HUES48 (cell line): ENCODE data around the gene PRLR.
A peak's percentile ranks its signal among the peaks of the same experiment; 100 is the strongest.

ENCODE experiments used
- H3K27ac ChIP-seq: one replicate; pipeline ENCODE4 v1.7.0; 2013; ENCODE audit warnings: low read depth, low read length, inconsistent platforms
- H3K27me3 ChIP-seq: 2 replicates; pipeline ENCODE4 v1.6.1; 2013; ENCODE audit warnings: mild to moderate bottlenecking, low read length; ENCODE audit not compliant: control insufficient read depth, insufficient read depth
- H3K36me3 ChIP-seq: 2 replicates; pipeline ENCODE4 v1.6.1; 2013; ENCODE audit warnings: low read length; ENCODE audit not compliant: control insufficient read depth, insufficient read depth
- H3K4me1 ChIP-seq: 2 replicates; pipeline ENCODE4 v1.6.1; 2013; ENCODE audit warnings: mild to moderate bottlenecking, low read length; ENCODE audit not compliant: control insufficient read depth, insufficient read depth
- H3K4me3 ChIP-seq: 2 replicates; pipeline ENCODE4 v1.5.1; 2013; ENCODE audit warnings: mild to moderate bottlenecking, low read depth, low read length
- H3K9ac ChIP-seq: 2 replicates; pipeline ENCODE4 v1.6.1; 2013; ENCODE audit warnings: mild to moderate bottlenecking, low read depth, low read length, moderate library complexity
- H3K9me3 ChIP-seq: 2 replicates; pipeline ENCODE4 v1.6.1; 2013; ENCODE audit warnings: low read length; ENCODE audit not compliant: control insufficient read depth, insufficient read depth

PRLR gene

GRCh38 chr5:35230038-35230611, at the start of gene PRLR:
TSS of gene PRLR (minus strand) at chr5:35230487. CDS start at chr5:35089620, 140,867 bp downstream.
- Histone ChIP-seq H3K27me3 (peaks cover 12% of the 10 kb centered on the region), H3K9ac (peak within 1 kb of the TSS; percentile 13), H3K36me3 (no peaks in the 10 kb centered on the region), H3K27ac (peak within 1 kb of the TSS; percentile 9), H3K9me3 (no peaks in the 10 kb centered on the region), H3K4me3 (peak within 1 kb of the TSS; percentile 75), H3K4me1 (peaks cover 9% of the 10 kb centered on the region)

DNA sequence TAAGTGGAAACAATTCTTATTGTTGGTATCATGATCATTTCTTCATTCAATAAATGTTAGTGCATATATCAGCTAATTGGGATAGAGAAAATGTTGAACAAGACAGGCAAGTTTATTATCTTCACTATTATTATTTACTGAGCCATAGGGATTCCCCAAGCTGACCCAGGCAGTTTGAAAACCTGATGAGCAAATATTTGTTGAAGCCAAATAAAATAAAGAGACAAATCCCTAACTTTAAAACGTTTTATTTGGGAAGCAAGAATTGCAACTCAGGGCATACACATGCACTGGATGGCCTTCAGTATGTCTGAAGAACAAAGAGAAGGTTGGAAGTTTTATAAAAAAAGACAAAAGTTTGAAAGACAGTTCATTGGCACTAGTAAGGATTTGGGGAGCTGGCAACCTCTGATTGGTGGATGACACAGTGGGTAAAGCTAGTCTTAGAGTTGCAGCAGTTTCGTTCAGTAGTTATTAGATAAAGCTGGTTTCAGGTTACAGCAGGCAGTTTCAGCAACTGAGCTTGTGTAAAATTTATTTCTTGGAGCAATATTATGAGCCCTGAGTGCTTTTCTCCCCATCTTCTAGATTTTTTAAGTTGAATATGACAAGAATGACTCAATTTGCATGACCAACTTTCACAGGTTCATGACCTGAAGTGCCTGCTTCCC, 44.7 kb upstream of the PRLR start:
- no peak overlapping the region for H3K4me3 ChIP-seq
- H3K9ac ChIP-seq = no peak overlapping the region
- H3K4me1 ChIP-seq = no peaks in the 10 kb centered on the region
- no peak overlapping the region for H3K27ac ChIP-seq
- H3K9me3 ChIP-seq = peaks cover 13% of the 10 kb centered on the region; the same call in 1 of the 2 replicates
- no peaks in the 10 kb centered on the region for H3K36me3 ChIP-seq
- H3K27me3 ChIP-seq = no peaks in the 10 kb centered on the region

DNA sequence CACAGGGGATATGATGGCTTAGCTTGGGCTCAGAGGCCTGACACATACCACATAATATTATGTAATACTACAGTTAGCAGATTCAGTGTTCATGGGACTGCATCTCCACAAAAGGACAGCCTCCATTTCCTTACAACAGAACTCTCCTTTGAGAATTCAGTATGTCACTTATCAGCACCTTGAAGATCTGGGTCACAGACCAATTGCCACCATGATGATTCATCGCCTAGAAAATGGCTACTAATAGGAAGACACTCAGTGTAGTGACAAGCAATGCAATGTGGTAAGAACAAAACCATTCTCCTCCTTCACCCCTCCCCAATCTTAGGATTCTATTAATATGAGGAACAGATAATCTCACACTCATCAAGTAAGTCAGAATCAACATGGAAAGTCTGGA, 38.7 kb upstream of the PRLR start:
- peaks cover 3% of the 10 kb centered on the region; the same call in 1 of the 2 replicates for H3K9me3 ChIP-seq
- no peak overlapping the region for H3K4me3 ChIP-seq
- peaks cover 5% of the 10 kb centered on the region for H3K4me1 ChIP-seq
- H3K27me3 ChIP-seq = no peaks in the 10 kb centered on the region
- no peaks in the 10 kb centered on the region for H3K36me3 ChIP-seq
- no peak overlapping the region for H3K9ac ChIP-seq
- H3K27ac ChIP-seq = no peak overlapping the region

DNA sequence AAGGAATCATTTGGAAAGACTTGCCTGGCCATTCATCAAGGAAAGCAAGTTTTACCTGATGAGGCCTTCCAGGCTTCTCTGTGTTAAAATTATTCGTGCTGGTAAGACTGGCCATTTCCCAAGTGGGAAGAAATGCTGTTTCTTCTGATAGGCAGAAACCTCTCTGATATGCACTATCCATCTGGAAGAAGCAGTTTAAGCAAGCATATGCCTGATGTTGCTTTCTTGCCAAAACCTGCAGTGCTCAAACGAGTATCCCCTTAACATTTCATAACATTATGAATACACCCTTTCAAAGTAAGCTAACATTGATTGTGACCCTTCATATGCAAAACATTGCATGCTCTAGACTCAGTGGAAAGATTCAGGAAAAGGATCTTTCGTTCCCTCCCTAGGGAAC, 36.0 kb upstream of the PRLR start:
- H3K4me3 ChIP-seq = no peak overlapping the region
- no peak overlapping the region for H3K9ac ChIP-seq
- no peaks in the 10 kb centered on the region for H3K27me3 ChIP-seq
- H3K9me3 ChIP-seq = peaks cover 5% of the 10 kb centered on the region
- H3K36me3 ChIP-seq = no peaks in the 10 kb centered on the region
- H3K27ac ChIP-seq = no peak overlapping the region
- H3K4me1 ChIP-seq = peaks cover 5% of the 10 kb centered on the region

- H3K9me3 ChIP-seq = peaks cover 5% of the 10 kb centered on the region
- H3K4me1 ChIP-seq = peaks cover 5% of the 10 kb centered on the region
Measured at GRCh38 chr5:35264509-35264908, 34.2 kb upstream of the PRLR start.

GRCh38 chr5:35263266-35263877, 33.1 kb upstream of the PRLR start:
- Histone ChIP-seq H3K4me3 (no peak overlapping the region), H3K27me3 (no peaks in the 10 kb centered on the region), H3K36me3 (no peaks in the 10 kb centered on the region), H3K9ac (no peak overlapping the region), H3K4me1 (peaks cover 5% of the 10 kb centered on the region), H3K9me3 (peaks cover 5% of the 10 kb centered on the region), H3K27ac (no peak overlapping the region)

More at GRCh38 chr5:35264509-35264908, 34.2 kb upstream of the PRLR start:
- no peak overlapping the region for H3K9ac ChIP-seq
- no peak overlapping the region for H3K27ac ChIP-seq
- no peaks in the 10 kb centered on the region for H3K27me3 ChIP-seq
- no peak overlapping the region for H3K4me3 ChIP-seq
- no peaks in the 10 kb centered on the region for H3K36me3 ChIP-seq

DNA sequence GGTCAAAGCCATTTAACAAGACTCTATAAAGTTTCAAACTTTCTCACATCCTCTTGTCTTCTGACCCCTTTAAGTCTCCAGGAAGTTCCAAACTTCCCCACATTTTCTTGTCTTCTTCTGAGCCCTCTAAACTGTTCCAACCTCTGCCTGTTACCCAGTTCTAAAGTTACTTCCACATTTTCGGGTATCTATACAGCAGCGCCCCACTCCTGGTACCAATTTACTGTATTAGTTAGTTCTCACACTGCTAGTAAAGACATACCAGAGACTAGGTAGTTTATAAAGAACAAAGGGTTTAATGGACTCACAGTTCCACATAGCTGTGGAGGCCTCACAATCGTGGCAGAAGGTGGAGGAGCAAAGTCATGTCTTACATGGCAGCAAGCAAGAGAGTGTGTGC, 23.3 kb upstream of the PRLR start:
- Histone ChIP-seq H3K4me1 (no peaks in the 10 kb centered on the region), H3K9ac (no peak overlapping the region), H3K4me3 (no peak overlapping the region), H3K36me3 (no peaks in the 10 kb centered on the region), H3K9me3 (peaks cover 27% of the 10 kb centered on the region), H3K27ac (no peak overlapping the region), H3K27me3 (no peaks in the 10 kb centered on the region)

DNA sequence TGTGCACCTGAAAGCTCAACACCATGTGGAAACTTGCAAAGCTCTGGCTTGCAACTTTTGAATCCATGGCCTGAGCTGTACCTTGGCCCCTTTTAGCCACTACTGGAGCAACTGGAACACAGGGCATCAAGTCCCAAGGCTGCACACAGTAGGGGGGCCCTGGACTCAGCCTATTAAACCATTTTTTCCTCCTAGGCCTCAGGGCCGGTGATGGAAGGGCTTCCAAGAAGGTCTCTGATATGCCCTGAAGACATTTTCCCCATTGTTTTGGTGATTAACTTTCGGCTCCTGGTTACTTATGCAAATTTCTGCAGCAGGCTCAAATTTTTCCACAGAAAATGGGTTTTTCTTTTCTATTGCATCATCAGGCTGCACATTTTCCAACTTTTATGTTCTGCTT, 22.7 kb upstream of the PRLR start:
- Histone ChIP-seq H3K27me3 (no peaks in the 10 kb centered on the region), H3K4me3 (no peak overlapping the region), H3K36me3 (no peaks in the 10 kb centered on the region), H3K4me1 (no peaks in the 10 kb centered on the region), H3K9me3 (peaks cover 27% of the 10 kb centered on the region), H3K9ac (no peak overlapping the region), H3K27ac (no peak overlapping the region)

GRCh38 chr5:35248843-35249780, 18.8 kb upstream of the PRLR start:
- peaks cover 19% of the 10 kb centered on the region for H3K9me3 ChIP-seq

GRCh38 chr5:35247648-35248034, 17.4 kb upstream of the PRLR start:
- Histone ChIP-seq H3K27me3 (no peaks in the 10 kb centered on the region), H3K4me3 (no peak overlapping the region), H3K9me3 (peaks cover 4% of the 10 kb centered on the region), H3K4me1 (0 out of 2 replicates have a peak, but pooled peaks cover 6% of the 10 kb centered on the region), H3K9ac (no peak overlapping the region), H3K36me3 (no peaks in the 10 kb centered on the region), H3K27ac (no peak overlapping the region)

More at GRCh38 chr5:35248843-35249780, 18.8 kb upstream of the PRLR start:
- H3K4me1 ChIP-seq = 0 out of 2 replicates have a peak, but pooled peaks cover 6% of the 10 kb centered on the region
- H3K9ac ChIP-seq = no peak overlapping the region
- no peaks in the 10 kb centered on the region for H3K36me3 ChIP-seq
- no peak overlapping the region for H3K27ac ChIP-seq
- H3K4me3 ChIP-seq = no peak overlapping the region
- no peaks in the 10 kb centered on the region for H3K27me3 ChIP-seq
